Loucy (cell line): ENCODE data around the gene EGLN2.

Source experiments
- EZH2phosphoT487 ChIP-seq: fragments of 200-600 bp; IDR thresholded peaks from 2 replicates; pipeline ENCODE4 v1.6.1; 2018; ENCODE audit warnings: antibody characterized with exemption, mild to moderate bottlenecking, moderate library complexity, borderline replicate concordance
- TF ChIP-seq, protein P1 (sequence below): fragments of 200-600 bp; sonication (generic); conservative IDR thresholded peaks from 2 replicates; pipeline ENCODE4 v1.5.1; 2014; ENCODE audit warnings: mild to moderate bottlenecking, antibody characterized with exemption, low read length

GRCh38 chr19:40805258-40805868 is 6.4 kb downstream of the EGLN2 start:
- no peak for TF ChIP-seq EZH2phosphoT487
- TF ChIP-seq, protein P1, sequence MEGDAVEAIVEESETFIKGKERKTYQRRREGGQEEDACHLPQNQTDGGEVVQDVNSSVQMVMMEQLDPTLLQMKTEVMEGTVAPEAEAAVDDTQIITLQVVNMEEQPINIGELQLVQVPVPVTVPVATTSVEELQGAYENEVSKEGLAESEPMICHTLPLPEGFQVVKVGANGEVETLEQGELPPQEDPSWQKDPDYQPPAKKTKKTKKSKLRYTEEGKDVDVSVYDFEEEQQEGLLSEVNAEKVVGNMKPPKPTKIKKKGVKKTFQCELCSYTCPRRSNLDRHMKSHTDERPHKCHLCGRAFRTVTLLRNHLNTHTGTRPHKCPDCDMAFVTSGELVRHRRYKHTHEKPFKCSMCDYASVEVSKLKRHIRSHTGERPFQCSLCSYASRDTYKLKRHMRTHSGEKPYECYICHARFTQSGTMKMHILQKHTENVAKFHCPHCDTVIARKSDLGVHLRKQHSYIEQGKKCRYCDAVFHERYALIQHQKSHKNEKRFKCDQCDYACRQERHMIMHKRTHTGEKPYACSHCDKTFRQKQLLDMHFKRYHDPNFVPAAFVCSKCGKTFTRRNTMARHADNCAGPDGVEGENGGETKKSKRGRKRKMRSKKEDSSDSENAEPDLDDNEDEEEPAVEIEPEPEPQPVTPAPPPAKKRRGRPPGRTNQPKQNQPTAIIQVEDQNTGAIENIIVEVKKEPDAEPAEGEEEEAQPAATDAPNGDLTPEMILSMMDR = no peak
